Natural killer cell (primary cell): ENCODE data around the gene TLCD1. TPM values are rescaled to one million over a fixed set of nuclear protein-coding genes. Genes with fewer than 3 reads are reported as not detected.

ENCODE experiments used
- ATAC-seq, 3 donors: fragments of 150-1000 bp in 2 of 3; fragments of 200-7000 bp in 1 of 3; cut with Tn5 transposase; 1 replicate in 1 of 3; 2 replicates in 2 of 3; pipeline ENCODE4 v1.10.0; 2021; ENCODE audit warnings: mild to moderate bottlenecking in 2 of 3, moderate library complexity in 2 of 3
- DNase-seq, 2 donors: peaks; one replicate each; pipeline versions ENCODE4 v3.0.0 to v3.0.0-alpha.2; 2013 to 2021; ENCODE audit warnings: mixed read lengths in 1 of 2
- H3K27ac ChIP-seq: one replicate; pipeline ENCODE4 v1.5.1; 2013; ENCODE audit warnings: mild to moderate bottlenecking, low read length
- H3K27me3 ChIP-seq: one replicate; pipeline ENCODE4 v1.6.1; 2013; ENCODE audit warnings: low read length; ENCODE audit not compliant: control insufficient read depth, insufficient read depth
- H3K36me3 ChIP-seq: one replicate; pipeline ENCODE4 v1.6.1; 2013; ENCODE audit warnings: low read length; ENCODE audit not compliant: control insufficient read depth, insufficient read depth
- H3K4me1 ChIP-seq: one replicate; pipeline ENCODE4 v1.6.1; 2013; ENCODE audit warnings: low read length; ENCODE audit not compliant: control insufficient read depth, insufficient read depth
- H3K4me3 ChIP-seq: one replicate; pipeline ENCODE4 v1.5.1; 2013; ENCODE audit warnings: low read length
- H3K9me3 ChIP-seq: one replicate; pipeline ENCODE4 v1.6.1; 2013; ENCODE audit warnings: low read length; ENCODE audit not compliant: control insufficient read depth, insufficient read depth
- H3K27ac Mint-ChIP-seq, 2 donors: one replicate each; pipeline ENCODE4 v1.8.0; 2022; ENCODE audit warnings: mild to moderate bottlenecking in 2 of 2, mixed read lengths in 2 of 2, moderate library complexity in 1 of 2
- H3K27me3 Mint-ChIP-seq, 2 donors: one replicate each; pipeline ENCODE4 v1.8.0; 2022; ENCODE audit warnings: low read depth in 2 of 2, mixed read lengths in 2 of 2
- H3K36me3 Mint-ChIP-seq: one replicate; pipeline ENCODE4 v1.8.0; 2022; ENCODE audit warnings: mixed read lengths
- H3K4me1 Mint-ChIP-seq, 2 donors: one replicate each; pipeline ENCODE4 v1.8.0; 2022; ENCODE audit warnings: mixed read lengths in 2 of 2
- H3K4me3 Mint-ChIP-seq: one replicate; pipeline ENCODE4 v1.8.0; 2022; ENCODE audit warnings: mild to moderate bottlenecking, moderate library complexity, mixed read lengths
- H3K9me3 Mint-ChIP-seq, 2 donors: one replicate each; pipeline ENCODE4 v1.8.0; 2022; ENCODE audit warnings: mixed read lengths in 2 of 2
- WGBS: methylation state at CpG from one replicate; pipeline ENCODE4 v1.1.7; 2013; ENCODE audit warnings: missing lambda C conversion rate; ENCODE audit not compliant: insufficient coverage; 5-methylcytosine and 5-hydroxymethylcytosine counted together
- intact Hi-C: fragments of 100-400 bp; cut with micrococcal nuclease; formaldehyde crosslinking; loops from one replicate; pipeline ENCODE4 v1.14.2; 2022
- total RNA-seq, 4 donors: library from RNA; stranded (reverse); fragments of 120-200 nt in 1 of 4; gene quantifications; one replicate each; pipeline versions ENCODE4 v1.2.3 to v1.2.4, GENCODE V29; 2013 to 2022
- TF ChIP-seq, protein P1 (sequence below): fragments of 200-600 bp; IDR thresholded peaks from one replicate; pipeline ENCODE4 v1.8.0; 2022; ENCODE audit warnings: antibody characterized with exemption

TLCD1 gene
- total RNA-seq, 3 donors from 2014 or later (not counting 1 experiment from before 2014, with no cell fraction given), result 1.0 TPM; not detected in 2

- peak within 1 kb of the TSS; percentile 96 for H3K27ac Mint-ChIP-seq
- TF ChIP-seq, protein P1, sequence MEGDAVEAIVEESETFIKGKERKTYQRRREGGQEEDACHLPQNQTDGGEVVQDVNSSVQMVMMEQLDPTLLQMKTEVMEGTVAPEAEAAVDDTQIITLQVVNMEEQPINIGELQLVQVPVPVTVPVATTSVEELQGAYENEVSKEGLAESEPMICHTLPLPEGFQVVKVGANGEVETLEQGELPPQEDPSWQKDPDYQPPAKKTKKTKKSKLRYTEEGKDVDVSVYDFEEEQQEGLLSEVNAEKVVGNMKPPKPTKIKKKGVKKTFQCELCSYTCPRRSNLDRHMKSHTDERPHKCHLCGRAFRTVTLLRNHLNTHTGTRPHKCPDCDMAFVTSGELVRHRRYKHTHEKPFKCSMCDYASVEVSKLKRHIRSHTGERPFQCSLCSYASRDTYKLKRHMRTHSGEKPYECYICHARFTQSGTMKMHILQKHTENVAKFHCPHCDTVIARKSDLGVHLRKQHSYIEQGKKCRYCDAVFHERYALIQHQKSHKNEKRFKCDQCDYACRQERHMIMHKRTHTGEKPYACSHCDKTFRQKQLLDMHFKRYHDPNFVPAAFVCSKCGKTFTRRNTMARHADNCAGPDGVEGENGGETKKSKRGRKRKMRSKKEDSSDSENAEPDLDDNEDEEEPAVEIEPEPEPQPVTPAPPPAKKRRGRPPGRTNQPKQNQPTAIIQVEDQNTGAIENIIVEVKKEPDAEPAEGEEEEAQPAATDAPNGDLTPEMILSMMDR, result no peak
- H3K9me3 Mint-ChIP-seq, result no peaks in the 10 kb centered on the region
- DNase-seq (peak; percentile 97 to 98), ATAC-seq (peak; percentile 76 to 90 (median 77))
- under 1% methylated on average over 63 of the region's 64 CpGs for WGBS
- intact Hi-C loops, result loop anchor here (1.0 to 5.0 kb wide), 4 partner anchors 9 to 564 kb away; partner anchors contain the start of genes FLOT2, NUFIP2 and RPL23A
- Histone ChIP-seq H3K4me3 (peak within 1 kb of the TSS; percentile 94), H3K36me3 (peaks cover 14% of the 10 kb centered on the region), H3K27ac (peak within 1 kb of the TSS; percentile 99), H3K4me1 (peaks cover 39% of the 10 kb centered on the region), H3K9me3 (no peaks in the 10 kb centered on the region), H3K27me3 (no peaks in the 10 kb centered on the region)
- H3K4me3 Mint-ChIP-seq, result peak within 1 kb of the TSS; percentile 96
- H3K4me1 Mint-ChIP-seq, result peaks cover 33 to 41% of the 10 kb centered on the region in 2 donors
- H3K27me3 Mint-ChIP-seq, result no peaks in the 10 kb centered on the region
- H3K36me3 Mint-ChIP-seq, result no peaks in the 10 kb centered on the region
Measured at GRCh38 chr17:28728364-28729200, 2.5 kb upstream of the TLCD1 start, which contains the start of gene NEK8. Gene NEK8, plus strand, starts transcription at chr17:28728788. Its CDS starts 26 bp downstream, at chr17:28728814.

DNA sequence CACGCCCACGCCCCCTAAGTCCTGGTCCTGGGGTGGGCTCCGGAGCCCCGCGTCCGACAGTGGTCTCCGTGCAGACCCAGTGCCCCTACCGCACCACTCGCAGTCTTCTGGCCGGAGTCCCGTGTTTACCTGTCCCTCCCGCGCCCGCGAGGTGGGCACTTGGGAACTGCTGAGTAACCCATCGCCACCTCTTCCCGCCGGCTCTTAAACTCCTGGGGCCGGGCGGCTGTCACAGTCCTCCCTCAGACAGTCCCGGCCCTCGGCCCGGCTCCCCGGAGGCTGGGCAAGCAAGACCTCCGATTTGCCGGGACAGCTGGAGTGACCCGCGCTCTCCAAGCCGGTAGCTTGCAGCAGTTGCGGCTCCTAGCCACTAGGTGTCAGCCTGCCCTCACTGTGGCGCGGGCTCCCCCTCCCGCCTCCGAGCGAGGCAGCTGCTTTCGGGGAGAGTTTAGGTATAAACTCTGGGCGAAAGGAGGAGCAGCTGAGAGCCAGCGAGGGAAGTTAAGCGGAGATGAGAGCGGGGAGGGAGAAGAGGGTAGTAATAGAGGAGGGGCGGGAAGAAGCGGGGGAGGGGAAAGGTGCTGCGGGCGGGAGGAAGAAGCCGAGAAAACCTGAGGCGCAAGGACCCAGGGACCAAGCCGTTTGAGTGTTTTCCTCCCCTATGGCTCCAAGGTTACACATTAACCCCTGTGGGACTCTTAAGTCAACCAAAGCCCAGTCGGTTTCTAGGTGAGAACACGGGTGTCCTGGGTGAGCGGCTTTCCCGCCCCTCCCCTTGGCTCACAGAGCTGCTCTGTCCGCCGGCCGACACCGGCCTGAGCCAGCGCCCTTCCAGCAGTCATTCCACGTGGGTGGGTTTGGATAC lies 826 bp upstream of the TLCD1 start:
- TF ChIP-seq, protein P1, result peak; percentile 99
- ATAC-seq (peak; percentile 58 to 79 (median 59)), DNase-seq (peak; percentile 88 to 94)
- peak overlapping the region; percentile 71 for H3K4me3 ChIP-seq
- Mint-ChIP-seq H3K27me3 (no peaks in the 10 kb centered on the region), H3K9me3 (no peaks in the 10 kb centered on the region), H3K4me3 (peak overlapping the region; percentile 96), H3K36me3 (no peaks in the 10 kb centered on the region), H3K4me1 (peaks cover 36 to 41% of the 10 kb centered on the region in 2 donors), H3K27ac (peak overlapping the region; percentile 96)
- H3K36me3 ChIP-seq, result peaks cover 31% of the 10 kb centered on the region
- peak overlapping the region; percentile 99 for H3K27ac ChIP-seq
- WGBS, result under 1% methylated on average over 57 of the region's 57 CpGs
- intact Hi-C loops, result loop anchor here (1.0 to 5.0 kb wide), 6 partner anchors 23 to 565 kb away; partner anchors contain the start of genes FLOT2 and NUFIP2
- H3K9me3 ChIP-seq, result no peaks in the 10 kb centered on the region
- peaks cover 50% of the 10 kb centered on the region for H3K4me1 ChIP-seq
- no peaks in the 10 kb centered on the region for H3K27me3 ChIP-seq

DNA sequence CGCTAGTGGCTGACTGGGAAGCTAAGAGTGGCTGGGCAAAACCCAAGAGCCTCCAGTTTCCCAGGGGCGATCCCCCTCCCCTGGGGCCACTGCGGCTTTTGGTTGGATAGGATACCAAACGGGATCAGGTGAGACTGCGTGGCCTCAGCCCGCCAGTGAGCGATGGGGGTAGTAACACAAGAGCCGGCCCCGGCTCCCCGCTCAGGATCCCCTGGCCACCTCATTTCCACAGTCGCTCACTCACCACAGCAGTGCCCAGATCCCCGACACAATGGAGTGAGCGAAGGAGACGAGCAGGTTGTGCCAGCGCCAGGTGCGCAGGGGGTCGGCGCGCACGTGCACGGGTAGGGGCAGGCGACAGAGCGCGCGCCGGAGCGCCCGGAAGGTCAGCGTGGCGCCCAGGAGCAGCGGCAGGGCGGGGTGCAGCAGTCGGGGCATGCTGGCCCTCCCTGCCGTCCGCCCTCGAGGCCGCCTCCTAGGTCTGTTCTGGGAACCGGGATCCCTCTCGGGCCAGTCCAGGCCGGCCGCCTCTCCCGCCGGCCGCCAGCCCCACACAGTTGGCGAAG lies 290 bp downstream of the TLCD1 start:
- Histone ChIP-seq H3K27me3 (no peaks in the 10 kb centered on the region), H3K4me3 (peak overlapping the region; percentile 14), H3K9me3 (no peaks in the 10 kb centered on the region), H3K4me1 (peaks cover 61% of the 10 kb centered on the region), H3K36me3 (peaks cover 41% of the 10 kb centered on the region), H3K27ac (no peak overlapping the region)
- Mint-ChIP-seq H3K4me3 (peak overlapping the region; percentile 80), H3K9me3 (no peaks in the 10 kb centered on the region), H3K36me3 (no peaks in the 10 kb centered on the region), H3K27ac (peak overlapping the region; percentile 36 to 63), H3K4me1 (peaks cover 42% of the 10 kb centered on the region in 2 donors), H3K27me3 (no peaks in the 10 kb centered on the region)
- intact Hi-C loops, result loop anchor here (2.0 to 5.0 kb wide), 4 partner anchors 37 to 567 kb away; partner anchors contain the start of genes FLOT2 and NUFIP2
- ATAC-seq, result no peak
- no peak for DNase-seq
- 3% methylated on average over 45 of the region's 45 CpGs for WGBS
- TF ChIP-seq, protein P1, result no peak
